Neuronal stem cell (in vitro differentiated cells): ENCODE measurements around the gene RALGPS1.

ENCODE experiments used
- DNase-seq: peaks from one replicate; pipeline ENCODE4 v3.0.0-alpha.2; 2013; ENCODE audit warnings: low spot score
- H2AFZ ChIP-seq: one replicate; pipeline ENCODE4 v1.6.1; 2013; ENCODE audit warnings: mild to moderate bottlenecking, low read length, inconsistent platforms
- H2AK5ac ChIP-seq: 2 replicates; pipeline ENCODE4 v1.6.1; 2013; ENCODE audit warnings: low read depth, mild to moderate bottlenecking, inconsistent platforms, low read length, moderate library complexity, mixed read lengths
- H2BK120ac ChIP-seq: 2 replicates; pipeline ENCODE4 v1.6.1; 2013; ENCODE audit warnings: low read depth, mild to moderate bottlenecking, inconsistent platforms, low read length, moderate library complexity, mixed read lengths
- H2BK12ac ChIP-seq: one replicate; pipeline ENCODE4 v1.6.1; 2013; ENCODE audit warnings: low read length, inconsistent platforms
- H2BK15ac ChIP-seq: 2 replicates; pipeline ENCODE4 v1.6.1; 2013; ENCODE audit warnings: mild to moderate bottlenecking, low read length, inconsistent platforms, mixed read lengths
- H2BK5ac ChIP-seq: one replicate; pipeline ENCODE4 v1.6.1; 2013; ENCODE audit warnings: inconsistent platforms, mild to moderate bottlenecking, low read length, moderate library complexity
- H3K14ac ChIP-seq: one replicate; pipeline ENCODE4 v1.6.1; 2013; ENCODE audit warnings: low read length, inconsistent platforms
- H3K18ac ChIP-seq: 2 replicates; pipeline ENCODE4 v1.6.1; 2013; ENCODE audit warnings: low read length, inconsistent platforms
- H3K23ac ChIP-seq: 2 replicates; pipeline ENCODE4 v1.6.1; 2013; ENCODE audit warnings: low read depth, mild to moderate bottlenecking, mixed read lengths, low read length, inconsistent platforms; ENCODE audit not compliant: poor library complexity
- H3K27ac ChIP-seq: replicated peaks from 3 replicates; pipeline ENCODE4 v1.5.1; 2013; ENCODE audit warnings: low read length, inconsistent platforms
- H3K27me3 ChIP-seq, 3 experiments: 2 replicates each; pipeline ENCODE4 v1.6.1; 2013; ENCODE audit warnings: low read length in 3 of 3, mild to moderate bottlenecking in 2 of 3, inconsistent platforms in 1 of 3, low read depth in 1 of 3, mixed read lengths in 1 of 3, moderate library complexity in 1 of 3; ENCODE audit not compliant: control insufficient read depth in 3 of 3, insufficient read depth in 3 of 3
- H3K36me3 ChIP-seq, 2 donors: replicated peaks in 1 of 2; 2 replicates each; pipeline ENCODE4 v1.6.1; 2013; ENCODE audit warnings: low read length in 2 of 2; ENCODE audit not compliant: control insufficient read depth in 2 of 2, insufficient read depth in 2 of 2
- H3K4ac ChIP-seq: 2 replicates; pipeline ENCODE4 v1.6.1; 2013; ENCODE audit warnings: inconsistent platforms, mild to moderate bottlenecking, low read length, moderate library complexity
- H3K4me1 ChIP-seq, 2 donors: 1 replicate in 1 of 2; 2 replicates in 1 of 2; pipeline ENCODE4 v1.6.1; 2013; ENCODE audit warnings: low read length in 2 of 2, low read depth in 1 of 2; ENCODE audit not compliant: control insufficient read depth in 2 of 2, insufficient read depth in 1 of 2
- H3K4me2 ChIP-seq: one replicate; pipeline ENCODE4 v1.6.1; 2013; ENCODE audit warnings: mild to moderate bottlenecking, low read length, inconsistent platforms; ENCODE audit not compliant: insufficient read depth, poor library complexity, severe bottlenecking
- H3K4me3 ChIP-seq, 2 donors: 2 replicates each; pipeline ENCODE4 v1.5.1; 2013; ENCODE audit warnings: low read length in 2 of 2, mild to moderate bottlenecking in 2 of 2, inconsistent platforms in 1 of 2, moderate library complexity in 1 of 2
- H3K79me1 ChIP-seq: one replicate; pipeline ENCODE4 v1.6.1; 2013; ENCODE audit warnings: low read depth, mild to moderate bottlenecking, inconsistent platforms, low read length, moderate library complexity
- H3K9ac ChIP-seq: one replicate; pipeline ENCODE4 v1.6.1; 2013; ENCODE audit warnings: mild to moderate bottlenecking, low read depth, low read length, inconsistent platforms; ENCODE audit not compliant: poor library complexity
- H3K9me3 ChIP-seq, 2 donors: replicated peaks in 1 of 2; 2 replicates each; pipeline versions ENCODE3 to v1.6.1; 2013; ENCODE audit warnings: low read length in 2 of 2, mild to moderate bottlenecking in 2 of 2, inconsistent platforms in 1 of 2, low read depth in 1 of 2, mixed read lengths in 1 of 2, moderate library complexity in 1 of 2; ENCODE audit not compliant: control insufficient read depth in 2 of 2, insufficient read depth in 1 of 2
- H4K8ac ChIP-seq: one replicate; pipeline ENCODE4 v1.6.1; 2013; ENCODE audit warnings: low read depth, mild to moderate bottlenecking, inconsistent platforms, low read length, moderate library complexity
- H4K91ac ChIP-seq: one replicate; pipeline ENCODE4 v1.6.1; 2013; ENCODE audit warnings: low read length, low read depth, mild to moderate bottlenecking, inconsistent platforms; ENCODE audit not compliant: poor library complexity
- WGBS, 2 donors: extraction: QIAGEN DNeasy Blood & Tissue Kit; methylation state at CpG; one replicate each; pipeline ENCODE4 v1.1.7; 2013; ENCODE audit warnings: missing lambda C conversion rate in 2 of 2, mixed read lengths in 1 of 2; ENCODE audit not compliant: insufficient read length in 2 of 2, insufficient replicate concordance in 1 of 2; ENCODE audit errors: extremely low coverage in 2 of 2; 5-methylcytosine and 5-hydroxymethylcytosine counted together

RALGPS1 gene

DNA sequence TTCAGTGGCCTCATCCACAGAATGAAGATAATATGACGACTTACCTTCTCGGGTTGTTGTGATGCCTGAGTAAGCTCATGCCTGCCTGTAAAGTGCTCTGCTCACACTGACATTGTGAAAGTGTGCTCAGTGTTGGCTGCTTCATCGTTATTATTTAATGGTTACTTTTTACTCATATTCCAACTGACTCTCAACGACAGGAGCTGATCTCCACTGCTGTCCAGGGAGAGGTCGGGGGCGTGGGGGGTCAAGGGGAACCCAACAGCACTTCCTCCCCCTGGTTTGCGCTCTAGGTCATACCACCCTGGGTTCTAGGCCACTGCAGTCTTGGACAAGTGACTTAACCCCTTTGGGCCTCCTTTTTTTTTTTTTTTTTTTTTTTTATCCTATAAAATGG lies 260.7 kb downstream of the RALGPS1 start:
- no peak overlapping the region for H3K4me2 ChIP-seq
- H2BK12ac ChIP-seq, result no peak overlapping the region
- no peaks in the 10 kb centered on the region for H3K27me3 ChIP-seq
- WGBS, 2 donors, result no CpG with 5 or more reads among the region's 7 CpGs
- no peak overlapping the region for H2AK5ac ChIP-seq
- no peak overlapping the region for H4K8ac ChIP-seq
- no peak overlapping the region for H2AFZ ChIP-seq
- no peaks in the 10 kb centered on the region for H3K79me1 ChIP-seq
- H3K9me3 ChIP-seq, result no peaks in the 10 kb centered on the region
- no peak overlapping the region for H3K4me3 ChIP-seq
- H3K9ac ChIP-seq, result no peak overlapping the region
- H3K27ac ChIP-seq, result no peak overlapping the region
- no peak for DNase-seq
- no peak overlapping the region for H3K4ac ChIP-seq
- H2BK120ac ChIP-seq, result no peak overlapping the region
- H2BK15ac ChIP-seq, result no peak overlapping the region
- no peak overlapping the region for H4K91ac ChIP-seq
- H3K18ac ChIP-seq, result no peak overlapping the region
- H2BK5ac ChIP-seq, result no peak overlapping the region
- peaks cover 0 to 1% of the 10 kb centered on the region in 2 donors for H3K4me1 ChIP-seq
- no peak overlapping the region for H3K14ac ChIP-seq
- no peaks in the 10 kb centered on the region for H3K36me3 ChIP-seq
- no peak overlapping the region for H3K23ac ChIP-seq

DNA sequence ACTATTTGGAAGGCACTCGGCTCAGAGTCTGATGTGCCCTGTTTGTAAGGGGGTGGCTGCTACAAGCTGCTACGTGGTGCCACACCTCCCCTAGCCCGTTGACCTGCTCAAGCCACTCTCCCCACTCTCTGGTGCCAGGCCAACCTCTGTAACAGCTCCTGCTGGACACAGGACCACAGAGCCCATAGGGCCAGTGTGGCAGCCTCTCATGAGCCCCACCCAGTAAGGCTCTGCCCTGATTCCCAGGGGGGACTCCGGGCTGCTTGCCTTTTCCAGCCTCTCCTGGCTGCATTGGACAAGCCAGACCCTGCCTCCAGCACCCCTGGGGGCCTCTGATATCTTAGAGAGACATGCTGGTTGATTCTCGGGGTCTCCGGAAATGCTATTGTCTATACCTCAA lies 261.2 kb downstream of the RALGPS1 start:
- Histone ChIP-seq H3K36me3 (no peaks in the 10 kb centered on the region), H3K23ac (no peak overlapping the region), H3K4ac (no peak overlapping the region), H3K4me2 (no peak overlapping the region), H2BK15ac (no peak overlapping the region), H3K4me1 (peaks cover 0 to 1% of the 10 kb centered on the region in 2 donors), H3K79me1 (no peaks in the 10 kb centered on the region), H2BK12ac (no peak overlapping the region), H2AK5ac (no peak overlapping the region), H3K9me3 (no peaks in the 10 kb centered on the region), H4K8ac (no peak overlapping the region), H2BK120ac (no peak overlapping the region), H4K91ac (no peak overlapping the region), H2AFZ (no peak overlapping the region), H2BK5ac (no peak overlapping the region), H3K4me3 (no peak overlapping the region), H3K27ac (no peak overlapping the region), H3K9ac (no peak overlapping the region), H3K18ac (no peak overlapping the region), H3K27me3 (no peaks in the 10 kb centered on the region), H3K14ac (no peak overlapping the region)
- WGBS, 2 donors, result no CpG with 5 or more reads among the region's 6 CpGs
- no peak for DNase-seq

DNA sequence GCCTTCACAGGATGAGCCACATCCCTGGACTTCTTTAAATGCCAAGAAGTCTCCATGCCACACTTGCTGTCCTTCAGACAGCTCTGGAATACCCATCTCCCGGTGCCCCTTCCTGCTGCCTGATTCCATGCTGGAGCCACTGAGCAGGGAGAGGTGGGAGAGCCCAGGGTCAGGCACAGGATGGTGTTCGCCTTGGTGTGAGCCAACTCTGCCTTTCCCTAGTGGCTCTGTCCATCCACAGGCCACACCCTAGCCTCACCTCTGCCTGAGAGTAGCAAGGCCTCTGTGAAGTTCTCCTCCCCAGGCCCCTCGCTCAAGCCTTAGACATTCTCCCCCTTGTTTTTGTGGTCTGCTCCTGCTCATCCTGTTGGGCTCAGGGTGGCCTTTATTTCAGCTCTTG lies 262.0 kb downstream of the RALGPS1 start:
- no peak overlapping the region for H3K23ac ChIP-seq
- DNase-seq, result no peak

DNA sequence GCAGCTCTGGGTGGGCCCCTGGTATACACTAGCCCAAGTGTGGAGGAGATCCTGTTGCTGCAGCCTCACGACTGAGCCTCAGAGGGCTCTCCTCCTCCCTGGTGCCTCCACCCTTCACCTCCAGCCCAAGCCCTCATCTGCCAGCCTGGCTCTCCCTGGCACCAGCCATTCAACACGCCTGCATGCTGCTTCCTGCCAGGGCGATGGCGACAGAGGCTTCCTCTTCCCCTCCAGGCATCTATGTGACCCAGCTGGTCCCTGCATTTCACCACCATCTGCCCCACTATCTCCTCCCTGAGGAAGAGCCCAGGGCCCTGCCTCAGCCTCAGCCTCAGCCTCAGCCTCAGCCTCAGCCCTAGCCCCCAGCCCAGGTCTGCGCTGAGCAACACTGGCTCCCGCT lies 262.6 kb downstream of the RALGPS1 start:
- Histone ChIP-seq H3K36me3 (no peaks in the 10 kb centered on the region), H3K79me1 (no peaks in the 10 kb centered on the region)
- no peak for DNase-seq

More for the DNA sequence above, 262.0 kb downstream of the RALGPS1 start:
- Histone ChIP-seq H3K9ac (peak overlapping the region; percentile 47), H2AFZ (no peak overlapping the region), H3K4me3 (no peak overlapping the region), H3K14ac (no peak overlapping the region), H4K91ac (no peak overlapping the region), H3K36me3 (no peaks in the 10 kb centered on the region), H2BK15ac (no peak overlapping the region), H3K27me3 (no peaks in the 10 kb centered on the region), H2BK12ac (no peak overlapping the region), H3K4me2 (no peak overlapping the region), H2AK5ac (no peak overlapping the region), H2BK5ac (no peak overlapping the region), H2BK120ac (no peak overlapping the region), H4K8ac (no peak overlapping the region), H3K27ac (no peak overlapping the region), H3K79me1 (no peaks in the 10 kb centered on the region), H3K4me1 (peaks cover 0 to 1% of the 10 kb centered on the region in 2 donors), H3K18ac (peak overlapping the region; percentile 9), H3K4ac (no peak overlapping the region), H3K9me3 (no peaks in the 10 kb centered on the region)
- no CpG with 5 or more reads among the region's 3 CpGs for WGBS, 2 donors

More for the DNA sequence above, 262.6 kb downstream of the RALGPS1 start:
- Histone ChIP-seq H4K91ac (no peak overlapping the region), H4K8ac (no peak overlapping the region), H2BK5ac (peak overlapping the region; percentile 48), H2BK12ac (peak overlapping the region; percentile 46), H2AFZ (no peak overlapping the region), H3K18ac (peak overlapping the region; percentile 65), H3K27me3 (no peaks in the 10 kb centered on the region), H3K9me3 (no peaks in the 10 kb centered on the region), H2BK120ac (no peak overlapping the region), H3K4me2 (no peak overlapping the region), H3K4ac (peak overlapping the region; percentile 18), H2AK5ac (peak overlapping the region; percentile 17), H2BK15ac (peak overlapping the region; percentile 30), H3K9ac (no peak overlapping the region), H3K23ac (no peak overlapping the region), H3K4me1 (peaks cover 0 to 1% of the 10 kb centered on the region in 2 donors), H3K14ac (peak overlapping the region; percentile 95), H3K27ac (no peak overlapping the region), H3K4me3 (no peak overlapping the region)
- no CpG with 5 or more reads among the region's 6 CpGs for WGBS, 2 donors
